Activated CD4-positive, alpha-beta T cell treated with anti-CD3 and anti-CD28 coated beads, Interleukin-2, Interleukin-6, amounts not matched to agents 100 ng/mL and 50 ng/mL, durations not matched to agents 16 hours and 8 hours (primary cell): ENCODE measurements around the gene CTNNA3.
A peak's percentile ranks its signal among the peaks of the same experiment; 100 is the strongest.
"Not testable (repeated sequence)": the region's sequence is repeated elsewhere in the genome, so short reads cannot be mapped to it uniquely, and the experiment has no call there.

ENCODE experiments used
- DNase-seq: peaks from one replicate; pipeline ENCODE4 v3.0.0-alpha.2; 2020

CTNNA3 gene

DNA sequence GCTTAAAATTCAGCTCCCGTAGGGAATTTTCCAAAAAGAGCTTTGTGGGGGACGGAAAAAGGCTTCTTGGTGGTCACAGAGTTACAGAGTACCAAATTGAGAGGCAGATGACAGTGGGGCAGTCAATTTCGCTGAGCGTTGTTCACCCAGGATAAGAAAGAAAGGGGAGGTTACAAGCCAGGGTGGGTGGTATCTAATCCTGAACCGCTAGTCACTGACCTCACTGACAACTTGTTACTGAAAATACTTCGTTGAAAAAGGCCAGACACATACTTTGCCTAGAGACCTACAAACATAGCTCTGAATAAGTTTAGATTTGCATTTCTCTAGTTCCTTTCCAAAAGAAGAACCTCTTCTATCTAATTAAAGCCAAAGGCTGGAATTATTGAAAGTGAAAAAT lies at the start of gene CTNNA3:
TSS of gene CTNNA3 (minus strand) at position 167 of the 400 bp plus-strand sequence.
- DNase-seq = no peak

DNA sequence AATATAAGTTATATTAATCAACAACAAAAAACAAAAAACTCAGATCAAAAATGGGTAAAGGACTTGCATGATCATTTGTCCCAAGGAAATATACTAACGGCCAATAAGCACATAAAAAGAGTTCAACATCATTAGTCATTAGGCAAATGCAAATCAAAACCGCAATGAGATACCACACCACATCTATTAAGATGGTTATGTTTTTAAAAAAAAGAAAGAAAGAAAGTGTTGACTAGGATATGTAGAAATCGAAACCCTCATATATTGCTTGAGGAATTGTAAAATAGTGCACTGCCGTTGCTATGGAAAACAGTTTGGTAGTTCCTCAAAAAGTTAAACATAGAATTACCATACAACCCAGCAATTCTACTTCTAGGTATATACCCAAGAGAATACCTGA lies 39.4 kb upstream of the CTNNA3 start:
- DNase-seq = no peak

DNA sequence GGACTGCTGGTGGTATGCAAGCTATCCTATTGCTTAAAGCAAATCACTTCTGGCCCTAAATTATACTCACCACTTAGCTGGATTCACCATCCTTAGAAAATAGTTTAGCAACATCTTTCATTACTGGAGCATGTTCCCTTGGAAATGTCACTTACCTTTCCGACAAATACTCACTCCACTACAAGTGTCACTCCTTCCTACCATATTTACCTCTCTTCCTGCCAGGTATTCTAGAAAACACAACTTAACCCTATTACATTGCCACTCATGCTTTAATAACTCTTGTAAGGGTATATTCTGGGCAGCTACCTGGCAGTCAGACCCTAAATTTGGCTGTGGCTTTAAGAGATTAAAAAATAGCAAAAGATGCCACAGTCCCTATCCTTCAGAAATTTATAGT lies 37.5 kb upstream of the CTNNA3 start:
- no peak for DNase-seq

DNA sequence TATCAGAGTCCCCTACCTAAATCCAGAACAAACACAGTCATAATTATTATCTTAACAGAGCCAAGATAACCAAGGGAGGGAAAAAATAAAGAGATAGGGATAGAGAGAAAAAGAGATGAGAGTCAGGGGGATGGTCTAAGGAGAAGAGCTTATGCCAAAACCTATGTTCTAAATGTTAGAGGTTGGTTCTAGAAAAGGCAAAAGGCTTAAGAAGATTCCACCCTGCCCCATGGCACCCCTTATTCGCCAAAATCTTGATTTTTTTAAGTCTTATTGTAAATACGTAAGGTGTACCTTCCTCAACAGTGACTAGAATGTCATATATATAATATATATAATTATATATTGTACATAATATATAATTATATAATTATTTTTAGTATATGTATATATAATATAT lies 29.6 kb upstream of the CTNNA3 start:
- DNase-seq = no peak

DNA sequence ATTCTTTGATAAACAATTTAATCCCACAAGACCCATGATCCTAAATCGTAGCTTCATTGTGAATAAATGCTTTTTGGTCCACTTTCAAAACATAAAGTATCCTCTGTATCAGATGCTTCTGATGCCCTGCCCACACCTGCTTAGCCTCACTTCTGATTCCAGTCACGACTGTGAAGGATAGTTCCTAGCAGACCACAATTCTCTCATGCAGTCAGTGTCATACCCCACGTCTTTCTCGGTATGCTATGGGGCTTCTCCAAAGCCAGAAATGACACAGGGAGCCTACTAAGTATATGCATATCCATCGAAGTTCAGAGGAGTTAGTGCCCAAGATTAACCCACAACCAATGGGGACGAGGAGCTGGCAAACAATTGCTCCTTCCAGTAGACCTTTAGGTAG lies 27.6 kb upstream of the CTNNA3 start:
- DNase-seq = no peak

DNA sequence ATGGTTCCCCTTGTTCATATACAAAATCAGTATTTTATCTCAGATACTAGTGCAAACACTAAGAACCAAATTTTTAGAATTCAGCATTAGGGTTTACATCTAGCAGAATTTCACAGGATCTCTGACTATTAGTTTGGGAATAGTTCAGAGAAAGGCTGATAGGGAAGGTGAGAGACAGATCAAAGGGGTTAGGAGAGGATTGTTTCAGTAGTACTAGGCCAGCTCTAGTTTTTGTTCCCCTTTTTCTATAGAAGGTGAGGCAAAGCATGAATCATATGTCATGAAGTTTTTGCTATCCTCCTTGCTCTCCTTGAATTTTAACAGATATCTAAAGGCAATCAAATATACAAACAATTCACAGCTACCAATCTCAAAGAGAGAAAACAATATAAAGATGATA lies 26.1 kb upstream of the CTNNA3 start:
- DNase-seq = no peak

DNA sequence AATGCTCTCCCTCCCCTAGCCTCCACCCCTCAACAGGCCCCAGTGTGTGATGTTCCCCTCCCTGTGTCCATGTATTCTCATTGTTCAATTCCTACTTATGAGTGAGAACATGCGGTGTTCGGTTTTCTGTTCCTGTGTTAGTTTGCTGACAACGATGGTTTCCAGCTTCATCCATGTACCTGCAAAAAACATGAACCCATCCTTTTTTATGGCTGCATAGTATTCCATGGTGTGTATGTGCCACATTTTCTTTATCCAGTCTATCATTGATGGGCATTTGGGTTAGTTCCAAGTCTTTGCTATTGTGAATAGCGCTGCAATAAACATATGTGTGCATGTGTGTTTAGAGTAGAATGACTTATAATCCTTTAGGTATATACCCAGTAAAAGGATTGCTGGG lies 20.5 kb upstream of the CTNNA3 start:
- DNase-seq = not testable (repeated sequence)

DNA sequence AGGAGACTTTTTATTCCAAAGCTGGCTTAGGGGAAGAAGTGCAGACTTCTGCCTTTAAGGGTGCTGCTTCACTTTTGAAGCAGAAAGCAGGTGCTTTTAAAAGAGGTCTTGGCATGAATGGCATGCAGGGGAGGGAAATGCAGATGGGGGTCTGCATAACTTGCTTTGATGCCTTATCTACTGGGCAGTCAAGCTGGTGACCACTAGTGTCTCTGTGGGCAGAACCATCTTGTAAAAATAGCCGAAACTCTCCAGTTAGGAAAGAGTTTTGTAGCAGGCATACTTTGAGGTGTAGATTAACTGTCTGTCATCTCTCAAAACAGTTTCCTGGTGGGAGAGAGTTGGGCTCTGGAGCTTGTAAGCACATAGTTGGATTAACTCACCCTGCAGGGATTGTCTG lies 9.9 kb upstream of the CTNNA3 start:
- DNase-seq = no peak

DNA sequence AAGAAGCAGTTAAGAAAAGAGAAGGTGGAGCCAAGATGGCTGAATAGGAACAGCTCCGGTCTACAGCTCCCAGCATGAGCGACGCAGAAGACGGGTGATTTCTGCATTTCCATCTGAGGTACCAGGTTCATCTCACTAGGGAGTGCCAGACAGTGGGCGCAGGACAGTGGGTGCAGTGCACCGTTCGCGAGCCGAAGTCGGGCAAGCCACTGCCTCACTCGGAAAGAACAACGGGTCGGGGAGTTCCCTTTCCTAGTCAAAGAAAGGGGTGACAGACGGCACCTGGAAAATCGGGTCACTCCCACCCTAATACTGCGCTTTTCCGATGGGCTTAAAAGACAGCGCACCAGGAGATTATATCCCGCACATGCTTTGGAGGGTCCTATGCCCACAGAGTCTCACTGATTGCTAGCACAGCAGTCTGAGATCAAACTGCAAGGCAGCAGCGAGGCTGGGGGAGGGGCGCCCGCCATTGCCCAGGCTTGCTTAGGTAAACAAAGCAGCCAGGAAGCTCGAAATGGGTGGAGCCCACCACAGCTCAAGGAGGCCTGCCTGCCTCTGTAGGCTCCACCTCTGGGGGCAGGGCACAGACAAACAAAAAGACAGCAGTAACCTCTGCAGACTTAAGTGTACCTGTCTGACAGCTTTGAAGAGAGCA lies 3.7 kb upstream of the CTNNA3 start:
- not testable (repeated sequence) for DNase-seq

DNA sequence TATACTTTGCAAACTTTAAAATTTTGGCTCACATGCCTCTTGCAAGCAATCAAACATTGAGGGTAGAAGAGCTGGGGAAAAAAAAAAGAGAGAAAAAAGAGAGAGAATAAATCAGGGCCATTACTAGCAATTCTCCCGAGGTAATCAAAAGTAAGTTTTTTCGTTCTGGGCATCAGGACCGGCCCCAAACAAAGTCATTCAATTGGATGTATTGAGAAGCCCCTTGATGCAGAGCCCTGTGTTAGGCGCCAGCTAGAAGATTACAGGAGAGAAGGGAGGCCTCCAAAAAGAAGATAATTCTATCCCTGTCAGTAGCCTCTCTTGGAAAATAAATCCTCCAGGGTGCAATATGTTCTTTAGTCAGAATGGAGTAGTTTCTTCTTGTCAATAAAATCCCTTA lies 2.2 kb upstream of the CTNNA3 start:
- no peak for DNase-seq

DNA sequence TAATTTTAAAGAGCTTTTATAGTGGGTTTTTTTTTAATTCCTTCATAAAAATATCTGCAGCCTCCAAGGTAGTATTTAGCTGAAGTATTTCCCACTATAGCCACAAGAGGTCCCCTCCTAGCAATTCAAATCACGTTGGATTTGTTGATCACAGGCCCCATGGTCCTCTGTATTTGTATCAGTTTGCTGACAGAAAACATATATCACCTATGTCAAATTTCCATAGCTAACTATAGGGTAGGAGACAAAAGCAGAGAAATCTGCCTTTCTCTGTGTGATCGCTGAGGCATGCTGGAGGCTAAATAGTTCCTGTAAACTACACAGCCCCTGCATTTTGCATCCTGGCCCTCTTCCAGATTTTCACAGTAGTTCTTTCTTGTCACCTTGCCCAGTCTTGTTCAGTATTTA lies 1.7 kb upstream of the CTNNA3 start:
- DNase-seq = peak; percentile 54

DNA sequence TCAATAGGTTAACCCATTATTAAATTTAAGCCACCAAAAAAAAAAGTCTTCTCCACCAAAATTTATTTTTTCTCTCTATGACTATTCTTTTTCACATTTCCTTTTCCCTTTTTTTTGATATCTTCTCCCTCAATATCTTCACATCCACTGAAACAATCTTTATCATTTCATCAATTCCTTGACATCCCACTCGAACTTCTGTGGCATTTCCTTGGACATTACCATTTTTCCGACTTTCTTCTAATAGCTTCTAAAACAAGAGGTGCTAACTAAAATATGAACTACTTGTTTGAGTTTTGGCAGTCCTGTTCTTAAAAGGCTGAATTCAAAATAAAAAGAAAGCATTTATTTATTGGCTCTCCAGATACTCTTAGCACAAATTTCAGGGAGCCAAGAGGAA lies 684 bp upstream of the CTNNA3 start:
- DNase-seq = no peak

DNA sequence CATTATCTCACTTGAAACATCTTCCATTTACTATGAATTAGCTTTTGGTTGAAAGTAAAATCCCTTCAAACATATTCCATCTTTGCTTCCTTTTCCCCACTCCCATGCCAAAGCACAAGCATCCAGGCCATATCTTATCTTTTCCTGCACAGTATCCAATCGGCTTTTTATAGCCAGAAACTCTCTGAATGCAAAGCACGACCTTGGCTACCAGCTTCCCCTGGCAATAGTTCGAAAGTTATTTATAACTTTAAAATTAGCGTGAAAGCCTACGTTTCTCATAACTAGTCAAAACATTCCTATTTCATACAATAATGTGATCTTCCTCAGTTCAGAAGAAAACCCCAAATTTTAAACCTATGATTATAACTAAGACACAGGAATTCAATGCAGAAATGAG lies 440 bp downstream of the CTNNA3 start:
- DNase-seq = no peak

DNA sequence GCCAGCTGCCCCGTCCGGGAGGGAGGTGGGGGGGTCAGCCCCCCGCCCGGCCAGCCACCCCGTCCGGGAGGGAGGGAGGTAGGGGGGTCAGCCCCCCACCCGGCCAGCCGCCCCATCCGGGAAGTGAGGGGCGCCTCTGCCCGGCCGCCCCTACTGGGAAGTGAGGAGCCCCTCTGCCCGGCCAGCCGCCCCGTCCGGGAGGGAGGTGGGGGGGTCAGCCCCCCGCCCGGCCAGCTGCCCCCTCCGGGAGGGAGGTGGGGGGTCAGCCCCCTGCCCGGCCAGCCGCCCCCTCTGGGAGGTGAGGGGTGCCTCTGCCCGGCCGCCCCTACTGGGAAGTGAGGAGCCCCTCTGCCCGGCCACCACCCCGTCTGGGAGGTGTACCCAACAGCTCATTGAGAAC lies 4.1 kb downstream of the CTNNA3 start:
- not testable (repeated sequence) for DNase-seq

DNA sequence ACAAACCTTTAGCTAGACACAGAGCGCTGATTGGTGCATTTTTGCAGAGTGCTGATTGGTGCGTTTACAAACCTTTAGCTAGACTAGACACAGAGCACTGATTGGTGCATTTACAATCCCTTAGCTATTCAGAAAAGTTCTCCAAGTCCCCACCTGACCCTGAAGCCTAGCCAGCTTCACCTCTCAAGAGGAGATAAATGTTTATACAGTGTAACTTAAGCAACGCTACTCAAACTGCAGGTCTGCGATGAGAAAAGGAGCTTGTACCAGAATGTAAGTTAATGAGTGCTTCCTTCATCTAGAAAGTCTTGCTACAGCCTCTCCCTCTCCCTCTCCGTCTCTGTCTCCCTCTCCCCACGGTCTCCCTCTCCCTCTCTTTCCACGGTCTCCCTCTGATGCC lies 5.5 kb downstream of the CTNNA3 start:
- DNase-seq = not testable (repeated sequence)

DNA sequence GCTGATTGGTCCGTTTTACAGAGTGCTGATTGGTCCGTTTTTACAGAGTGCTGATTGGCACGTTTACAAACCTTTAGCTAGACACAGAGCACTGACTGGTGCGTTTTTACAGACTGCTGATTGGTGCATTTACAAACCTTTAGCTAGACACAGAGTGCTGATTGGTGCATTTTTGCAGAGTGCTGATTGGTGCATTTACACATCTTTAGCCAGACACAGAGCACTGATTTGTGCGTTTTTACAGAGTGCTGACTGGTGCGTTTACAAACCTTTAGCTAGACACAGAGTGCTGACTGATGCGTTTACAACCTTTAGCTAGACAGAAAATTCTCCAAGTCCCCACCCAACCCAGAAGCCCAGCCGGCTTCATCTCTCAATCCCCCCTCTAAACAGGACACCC lies 11.9 kb downstream of the CTNNA3 start:
- DNase-seq = not testable (repeated sequence)

DNA sequence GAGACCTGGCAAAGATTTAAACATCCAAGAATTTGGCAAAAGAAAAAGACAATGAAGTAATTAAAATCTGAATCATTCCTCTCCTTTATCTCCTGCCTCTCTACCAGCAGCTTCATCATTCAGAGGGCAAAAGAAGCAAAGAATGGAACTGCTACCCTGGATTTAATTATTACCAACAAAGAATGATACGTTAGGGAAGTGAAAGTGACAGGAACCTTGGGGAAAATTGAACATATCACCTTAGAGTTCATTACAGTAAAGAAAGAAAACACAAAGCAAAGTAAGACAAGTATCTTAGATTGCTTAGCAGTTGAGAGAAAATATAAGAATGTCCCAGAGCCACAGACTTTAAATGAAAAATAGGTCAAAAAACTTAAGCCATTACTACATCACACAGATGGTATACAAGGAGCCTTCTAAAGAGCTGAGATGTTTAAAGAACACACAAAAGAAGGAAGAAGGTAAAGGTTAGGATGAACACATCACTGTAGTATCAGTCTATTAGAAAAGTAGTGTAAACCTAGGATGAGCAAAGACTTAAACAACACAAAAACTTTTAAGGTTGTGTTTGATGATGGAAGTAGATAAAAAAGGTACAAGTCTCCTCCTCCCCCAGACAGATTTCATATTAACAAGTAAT lies 17.5 kb downstream of the CTNNA3 start:
- DNase-seq = no peak

DNA sequence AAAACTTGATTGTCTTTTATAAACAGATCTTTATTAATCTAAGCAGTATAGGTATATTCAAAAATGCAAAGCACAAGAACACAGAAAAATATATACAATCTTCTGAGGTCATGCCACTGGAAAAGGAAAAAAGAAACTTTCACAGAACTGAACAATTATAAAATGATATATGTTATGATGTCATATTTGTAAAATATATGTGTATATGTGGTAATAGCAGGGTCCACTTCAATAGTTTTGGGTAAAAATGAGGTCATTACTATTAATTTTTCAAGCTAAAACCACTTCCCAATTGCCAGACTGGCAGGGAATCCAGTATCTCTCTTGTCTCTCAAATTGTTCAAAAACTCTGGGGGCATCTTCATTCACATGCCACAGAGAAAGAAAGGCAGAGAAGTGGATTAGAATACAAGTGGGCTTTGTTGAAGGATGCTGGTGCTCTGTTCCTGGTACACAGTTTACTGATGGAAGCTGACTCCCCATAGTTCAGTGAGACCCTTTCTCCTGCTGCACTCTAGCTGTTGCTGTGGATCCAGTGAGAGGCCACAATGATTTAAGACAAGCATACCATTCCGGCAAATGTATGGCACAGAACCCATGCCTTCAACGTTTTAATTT lies 19.7 kb downstream of the CTNNA3 start:
- DNase-seq = no peak

DNA sequence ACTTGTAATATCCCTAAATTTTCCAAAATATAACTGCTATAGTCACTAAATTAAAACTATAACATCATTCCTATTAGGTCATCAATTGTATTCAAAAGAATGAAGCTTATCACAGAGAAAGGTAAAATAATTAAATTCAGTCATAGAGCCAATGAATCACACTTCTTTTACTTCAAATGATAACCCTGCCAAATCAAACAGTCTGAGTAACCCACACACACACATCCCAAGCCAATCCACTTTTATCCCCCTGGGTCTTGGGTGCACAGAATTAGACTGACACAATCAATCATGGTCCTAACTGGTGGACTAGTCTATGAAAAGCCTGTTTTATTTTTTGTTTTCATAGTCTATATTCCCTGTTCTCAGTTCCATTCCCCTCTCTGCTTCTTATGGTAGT lies 25.6 kb downstream of the CTNNA3 start:
- DNase-seq = no peak

DNA sequence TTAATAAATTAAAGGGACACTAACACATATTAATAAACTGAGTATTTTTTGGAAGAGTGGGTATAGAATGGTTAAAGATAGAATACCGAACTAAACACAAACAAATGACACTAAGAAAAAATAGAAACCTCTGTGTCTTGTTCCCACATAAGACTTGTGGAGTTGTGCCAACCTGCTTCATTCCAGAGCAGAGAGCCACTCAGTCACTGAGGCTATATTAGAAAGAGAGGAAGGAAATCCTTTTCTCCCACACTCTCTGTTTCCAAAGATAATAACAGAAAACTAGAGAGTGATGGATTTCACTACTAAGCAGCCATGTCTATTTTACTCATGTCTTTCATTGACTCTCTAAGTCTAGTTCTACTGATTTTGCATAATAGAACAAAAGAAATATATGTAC lies 26.0 kb downstream of the CTNNA3 start:
- no peak for DNase-seq

DNA sequence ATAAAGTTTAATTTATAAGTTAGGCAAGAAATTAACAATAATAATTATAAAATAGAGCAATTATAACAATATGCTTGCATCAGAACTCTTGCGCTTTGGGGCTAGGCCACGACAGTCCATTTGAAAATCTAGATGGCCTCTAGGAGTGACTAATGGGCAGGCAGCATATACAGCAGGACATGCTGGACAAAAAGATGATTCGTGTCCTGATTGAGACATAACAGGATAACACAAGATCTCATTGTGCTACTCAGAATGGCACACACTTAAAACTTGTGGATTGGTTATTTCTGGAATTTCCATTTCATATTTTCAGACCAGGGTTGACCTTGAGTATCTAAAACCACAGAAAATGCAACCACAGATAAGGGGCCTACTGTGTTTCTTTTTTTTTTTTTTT lies 27.5 kb downstream of the CTNNA3 start:
- no peak for DNase-seq

DNA sequence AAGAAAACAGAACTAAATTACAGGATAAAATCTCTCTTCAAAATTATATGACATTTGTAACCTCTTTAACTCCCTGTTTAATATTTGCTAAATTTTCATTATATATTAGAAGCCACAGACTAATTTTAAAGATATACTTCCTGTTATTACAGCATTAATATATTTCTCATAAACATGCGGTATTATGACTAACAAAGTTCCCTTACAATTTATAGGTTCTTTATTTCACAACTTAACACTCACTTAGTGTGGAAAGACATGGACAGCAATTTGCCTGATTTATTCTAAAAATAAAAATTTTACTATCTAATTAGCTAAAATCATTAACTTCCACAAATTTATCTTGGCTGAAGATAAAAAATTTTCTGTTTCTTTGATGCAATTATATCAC lies 29.0 kb downstream of the CTNNA3 start:
- DNase-seq = no peak

DNA sequence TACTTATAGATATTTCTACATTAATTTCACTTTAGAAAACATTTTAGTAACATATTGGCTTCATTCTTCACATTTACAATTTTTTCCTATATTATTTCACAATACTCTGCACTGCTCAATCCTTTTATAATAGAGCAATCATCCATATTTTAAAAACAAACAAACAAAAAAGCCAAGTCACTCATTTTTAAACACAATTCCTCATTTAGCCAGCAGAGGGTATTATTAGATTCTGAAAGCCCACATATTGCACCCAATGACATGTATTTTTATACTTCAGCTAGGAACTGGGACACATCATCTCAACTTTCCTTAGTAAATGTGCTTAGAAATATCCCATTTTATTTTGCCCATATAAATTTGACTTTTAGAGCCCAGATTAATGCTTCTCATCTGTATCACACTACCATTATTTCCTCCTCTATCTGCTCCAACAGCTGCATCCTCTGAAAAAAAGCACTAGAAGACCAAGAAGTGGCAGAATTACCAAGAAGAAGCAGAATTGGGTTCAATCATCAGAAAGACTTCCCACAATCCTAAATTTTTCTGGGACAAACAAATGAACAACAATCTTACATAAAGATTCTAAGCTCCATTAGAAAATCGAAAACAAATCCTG lies 29.5 kb downstream of the CTNNA3 start:
- peak; percentile 20 for DNase-seq

DNA sequence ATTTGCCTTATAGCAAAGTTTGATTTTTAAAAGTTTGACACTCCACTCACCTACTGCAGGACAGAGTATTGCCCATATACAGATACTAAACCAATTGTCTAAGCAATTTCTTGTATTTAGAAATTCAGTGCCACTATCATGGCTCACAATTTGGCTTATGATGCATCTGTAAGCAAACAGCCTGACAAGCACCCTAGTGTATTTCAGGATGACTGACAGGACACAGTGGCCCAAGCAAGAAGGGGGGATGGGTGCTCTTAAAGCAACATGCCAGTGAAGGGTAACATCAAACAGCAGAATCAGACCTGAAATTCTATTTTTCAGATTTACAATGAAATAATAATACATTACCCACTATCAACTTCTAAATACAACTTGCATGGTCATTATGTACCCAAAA lies 30.5 kb downstream of the CTNNA3 start:
- peak; percentile 3 for DNase-seq
